Lung (tissue), 12 donors: ENCODE measurements around the gene PCDHA2. TPM values are rescaled to one million over a fixed set of nuclear protein-coding genes. Genes with fewer than 3 reads are reported as not detected.

Source experiments
- ATAC-seq: fragments of 200-7000 bp; cut with Tn5 transposase; one replicate; pipeline ENCODE4 v1.9.1; 2020; ENCODE audit warnings: moderate number of reproducible peaks; ENCODE audit not compliant: insufficient read depth, low FRiP score
- DNase-seq, 3 donors: peaks; one replicate each; pipeline ENCODE4 v3.0.0-alpha.2; 2013 to 2017
- H3K27ac ChIP-seq, 2 donors: one replicate each; pipeline ENCODE4 v1.5.1; 2013; ENCODE audit warnings: mild to moderate bottlenecking in 2 of 2, moderate library complexity in 2 of 2, control low read depth in 1 of 2, inconsistent platforms in 1 of 2, low read depth in 1 of 2, low read length in 1 of 2
- H3K27me3 ChIP-seq, 3 donors: one replicate each; pipeline ENCODE4 v1.5.1; 2013; ENCODE audit warnings: low read length in 2 of 3; ENCODE audit not compliant: control insufficient read depth in 3 of 3, insufficient read depth in 3 of 3
- H3K36me3 ChIP-seq, 4 donors: one replicate each; pipeline ENCODE4 v1.5.1; 2013; ENCODE audit warnings: low read length in 4 of 4, mild to moderate bottlenecking in 1 of 4, moderate library complexity in 1 of 4; ENCODE audit not compliant: control insufficient read depth in 4 of 4, insufficient read depth in 4 of 4
- H3K4me1 ChIP-seq, 5 donors: one replicate each; pipeline ENCODE4 v1.5.1; 2013; ENCODE audit warnings: low read length in 5 of 5, mild to moderate bottlenecking in 2 of 5, moderate library complexity in 1 of 5; ENCODE audit not compliant: control insufficient read depth in 5 of 5, insufficient read depth in 5 of 5
- H3K4me3 ChIP-seq: one replicate; pipeline ENCODE4 v1.5.1; 2013; ENCODE audit warnings: mild to moderate bottlenecking, control low read depth, moderate library complexity
- H3K9ac ChIP-seq, 2 donors: one replicate each; pipeline ENCODE4 v1.5.1; 2013; ENCODE audit warnings: low read length in 2 of 2, control low read depth in 1 of 2; ENCODE audit not compliant: insufficient read depth in 1 of 2
- H3K9me3 ChIP-seq, 4 donors: one replicate each; pipeline ENCODE4 v1.5.1; 2013; ENCODE audit warnings: low read length in 3 of 4, mild to moderate bottlenecking in 1 of 4, moderate library complexity in 1 of 4; ENCODE audit not compliant: control insufficient read depth in 4 of 4, insufficient read depth in 3 of 4
- WGBS, 2 donors: extraction: QIAGEN DNeasy Blood & Tissue Kit; methylation state at CpG; one replicate each; pipeline ENCODE4 v1.1.7; 2013; 5-methylcytosine and 5-hydroxymethylcytosine counted together
- polyA plus RNA-seq, 2 donors: library from polyadenylated mRNA; stranded (reverse); fragments of 200-250 nt; gene quantifications; one replicate each; pipeline ENCODE4 v1.2.1, GENCODE V29; 2013
- total RNA-seq, 2 donors: library from RNA; depleted of rRNA in 1 of 2; stranded (reverse); fragments of >200 nt in 1 of 2; gene quantifications; one replicate each; pipeline ENCODE4 v1.2.1, GENCODE V29; 2014 to 2021
- TF ChIP-seq, protein P1 (sequence below): IDR thresholded peaks from 2 replicates; pipeline ENCODE4 v1.5.1; 2012; ENCODE audit warnings: mild to moderate bottlenecking; ENCODE audit errors: control extremely low read depth, extremely low read depth
- donor health status: control.
- donor health status: control.
- donor health status: Bipolar disorder and iron deficiency.
- donor health status: healthy.
- donor health status: DM: yes; HTN: yes; CAD: no.

The PCDHA2 gene
- total and polyA plus RNA-seq, 4 donors = 0.02 to 0.43 (median 0.15) TPM; not detected in 1

DNA sequence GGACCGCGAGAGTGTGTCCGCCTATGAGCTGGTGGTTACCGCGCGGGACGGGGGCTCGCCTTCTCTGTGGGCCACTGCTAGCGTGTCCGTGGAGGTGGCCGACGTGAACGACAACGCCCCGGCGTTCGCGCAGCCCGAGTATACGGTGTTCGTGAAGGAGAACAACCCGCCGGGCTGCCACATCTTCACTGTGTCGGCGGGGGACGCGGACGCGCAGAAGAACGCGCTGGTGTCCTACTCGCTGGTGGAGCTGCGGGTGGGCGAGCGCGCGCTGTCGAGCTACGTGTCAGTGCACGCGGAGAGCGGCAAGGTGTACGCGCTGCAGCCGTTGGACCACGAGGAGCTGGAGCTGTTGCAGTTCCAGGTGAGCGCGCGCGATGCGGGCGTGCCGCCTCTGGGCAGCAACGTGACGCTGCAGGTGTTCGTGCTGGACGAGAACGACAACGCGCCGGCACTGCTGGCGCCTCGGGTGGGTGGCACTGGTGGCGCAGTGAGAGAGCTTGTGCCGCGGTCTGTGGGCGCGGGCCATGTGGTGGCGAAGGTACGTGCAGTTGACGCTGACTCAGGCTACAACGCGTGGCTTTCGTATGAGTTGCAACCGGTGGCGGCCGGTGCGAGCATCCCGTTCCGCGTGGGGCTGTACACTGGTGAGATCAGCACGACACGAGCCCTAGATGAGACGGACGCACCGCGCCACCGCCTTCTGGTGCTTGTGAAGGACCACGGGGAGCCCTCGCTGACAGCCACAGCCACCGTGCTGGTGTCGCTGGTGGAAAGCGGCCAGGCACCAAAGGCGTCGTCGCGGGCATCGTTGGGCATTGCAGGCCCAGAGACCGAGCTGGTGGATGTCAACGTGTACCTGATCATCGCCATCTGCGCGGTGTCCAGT is 41.2 kb downstream of the PCDHA2 start:
- H3K27ac ChIP-seq = no peak overlapping the region
- ATAC-seq (no peak), DNase-seq (no peak)
- TF ChIP-seq, protein P1, sequence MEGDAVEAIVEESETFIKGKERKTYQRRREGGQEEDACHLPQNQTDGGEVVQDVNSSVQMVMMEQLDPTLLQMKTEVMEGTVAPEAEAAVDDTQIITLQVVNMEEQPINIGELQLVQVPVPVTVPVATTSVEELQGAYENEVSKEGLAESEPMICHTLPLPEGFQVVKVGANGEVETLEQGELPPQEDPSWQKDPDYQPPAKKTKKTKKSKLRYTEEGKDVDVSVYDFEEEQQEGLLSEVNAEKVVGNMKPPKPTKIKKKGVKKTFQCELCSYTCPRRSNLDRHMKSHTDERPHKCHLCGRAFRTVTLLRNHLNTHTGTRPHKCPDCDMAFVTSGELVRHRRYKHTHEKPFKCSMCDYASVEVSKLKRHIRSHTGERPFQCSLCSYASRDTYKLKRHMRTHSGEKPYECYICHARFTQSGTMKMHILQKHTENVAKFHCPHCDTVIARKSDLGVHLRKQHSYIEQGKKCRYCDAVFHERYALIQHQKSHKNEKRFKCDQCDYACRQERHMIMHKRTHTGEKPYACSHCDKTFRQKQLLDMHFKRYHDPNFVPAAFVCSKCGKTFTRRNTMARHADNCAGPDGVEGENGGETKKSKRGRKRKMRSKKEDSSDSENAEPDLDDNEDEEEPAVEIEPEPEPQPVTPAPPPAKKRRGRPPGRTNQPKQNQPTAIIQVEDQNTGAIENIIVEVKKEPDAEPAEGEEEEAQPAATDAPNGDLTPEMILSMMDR = no peak
- no peaks in the 10 kb centered on the region for H3K27me3 ChIP-seq
- H3K9ac ChIP-seq = no peak overlapping the region
- WGBS, 2 donors = 41 to 49% methylated on average over 103 of the region's 103 CpGs
- H3K9me3 ChIP-seq = peaks cover 0 to 21% (median 2%) of the 10 kb centered on the region in 4 donors
- H3K36me3 ChIP-seq = no peaks in the 10 kb centered on the region
- no peak overlapping the region for H3K4me3 ChIP-seq
- H3K4me1 ChIP-seq = no peaks in the 10 kb centered on the region

DNA sequence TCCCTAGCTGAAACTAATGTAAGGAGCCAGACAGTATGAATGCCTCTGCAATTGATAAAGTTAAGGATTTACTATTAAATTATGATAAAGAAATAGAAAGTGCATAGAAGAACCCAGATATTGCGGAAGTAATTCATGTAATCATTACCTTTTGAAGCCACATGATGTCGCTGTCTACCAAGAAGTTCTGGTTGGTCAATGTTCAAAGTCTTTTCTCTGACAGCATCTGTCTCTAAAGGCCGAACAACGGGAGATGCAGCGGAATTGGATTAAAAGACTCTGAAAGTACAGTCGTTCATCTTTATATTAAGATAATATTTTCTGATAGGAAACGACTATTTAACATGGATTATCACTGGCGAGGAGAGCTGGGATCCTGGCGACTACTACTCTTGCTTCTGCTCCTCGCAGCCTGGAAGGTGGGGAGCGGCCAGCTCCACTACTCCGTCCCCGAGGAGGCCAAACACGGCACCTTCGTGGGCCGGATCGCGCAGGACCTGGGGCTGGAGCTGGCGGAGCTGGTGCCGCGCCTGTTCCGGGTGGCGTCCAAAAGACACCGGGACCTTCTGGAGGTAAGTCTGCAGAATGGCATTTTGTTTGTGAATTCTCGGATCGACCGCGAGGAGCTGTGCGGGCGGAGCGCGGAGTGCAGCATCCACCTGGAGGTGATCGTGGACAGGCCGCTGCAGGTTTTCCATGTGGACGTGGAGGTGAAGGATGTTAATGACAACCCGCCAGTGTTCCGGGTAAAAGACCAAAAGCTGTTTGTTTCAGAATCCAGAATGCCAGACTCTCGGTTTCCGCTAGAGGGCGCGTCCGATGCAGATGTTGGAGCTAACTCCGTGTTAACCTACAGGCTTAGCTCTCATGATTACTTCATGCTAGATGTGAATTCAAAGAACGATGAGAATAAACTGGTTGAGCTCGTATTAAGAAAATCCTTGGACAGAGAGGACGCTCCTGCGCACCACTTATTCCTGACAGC is 46.6 kb downstream of the PCDHA2 start, which contains the start of gene PCDHA8:
Gene PCDHA8, plus strand, starts transcription at position 210 of the 985 bp plus-strand sequence. Its CDS starts 135 bp downstream, at position 345.
- no peak within 1 kb of the TSS for H3K4me3 ChIP-seq
- no peaks in the 10 kb centered on the region for H3K36me3 ChIP-seq
- DNase-seq = peak in 1 of 3 donors; percentile 1
- 17 to 25% methylated on average over 40 to 47 of the region's 47 CpGs for WGBS, 2 donors
- no peak for ATAC-seq
- peaks cover 0 to 13% (median 1%) of the 10 kb centered on the region in 4 donors for H3K9me3 ChIP-seq
- TF ChIP-seq, protein P1 = no peak
- H3K27ac ChIP-seq = no peak within 1 kb of the TSS
- H3K9ac ChIP-seq = no peak within 1 kb of the TSS
- no peaks in the 10 kb centered on the region for H3K27me3 ChIP-seq
- no peaks in the 10 kb centered on the region for H3K4me1 ChIP-seq

DNA sequence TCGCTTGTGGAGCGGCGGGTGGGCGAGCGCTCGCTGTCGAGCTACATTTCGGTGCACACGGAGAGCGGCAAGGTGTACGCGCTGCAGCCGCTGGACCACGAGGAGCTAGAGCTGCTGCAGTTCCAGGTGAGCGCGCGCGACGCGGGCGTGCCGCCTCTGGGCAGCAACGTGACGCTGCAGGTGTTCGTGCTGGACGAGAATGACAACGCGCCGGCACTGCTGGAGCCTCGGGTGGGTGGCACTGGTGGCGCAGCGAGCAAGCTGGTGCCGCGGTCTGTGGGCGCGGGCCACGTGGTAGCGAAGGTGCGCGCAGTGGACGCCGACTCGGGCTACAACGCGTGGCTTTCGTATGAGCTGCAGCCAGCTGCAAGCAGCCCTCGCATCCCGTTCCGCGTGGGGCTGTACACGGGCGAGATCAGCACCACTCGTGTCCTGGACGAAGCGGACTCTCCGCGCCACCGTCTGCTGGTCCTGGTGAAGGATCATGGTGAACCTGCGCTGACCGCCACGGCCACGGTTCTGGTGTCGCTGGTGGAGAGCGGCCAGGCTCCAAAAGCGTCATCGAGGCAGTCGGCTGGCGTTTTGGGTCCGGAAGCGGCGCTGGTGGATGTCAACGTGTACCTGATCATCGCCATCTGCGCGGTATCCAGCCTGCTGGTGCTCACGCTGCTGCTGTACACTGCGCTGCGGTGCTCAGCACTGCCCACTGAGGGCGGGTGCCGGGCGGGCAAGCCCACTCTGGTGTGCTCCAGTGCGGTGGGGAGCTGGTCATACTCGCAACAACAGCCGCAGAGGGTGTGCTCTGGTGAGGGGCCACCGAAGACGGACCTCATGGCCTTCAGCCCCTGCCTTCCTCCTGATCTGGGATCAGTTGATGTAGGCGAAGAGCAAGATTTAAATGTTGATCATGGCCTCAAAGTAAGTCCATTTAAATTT is 48.4 kb downstream of the PCDHA2 start:
- DNase-seq = no peak
- Histone ChIP-seq H3K9me3 (peaks cover 0 to 7% (median 1%) of the 10 kb centered on the region in 4 donors), H3K4me1 (no peaks in the 10 kb centered on the region), H3K4me3 (no peak overlapping the region), H3K9ac (no peak overlapping the region), H3K27ac (no peak overlapping the region), H3K27me3 (no peaks in the 10 kb centered on the region), H3K36me3 (no peaks in the 10 kb centered on the region)
- no peak for ATAC-seq
- WGBS, 2 donors = 54% methylated on average over 48 of the region's 87 CpGs; no CpG with 5 or more reads in 1 of the 2 donors
- TF ChIP-seq, protein P1 = no peak
